GM06990 (cell line): ENCODE data around the gene NOD1.

Experiments used
- DNase-seq: peaks from one replicate; pipeline ENCODE4 v3.0.0-alpha.2; 2011; ENCODE audit not compliant: insufficient read length; ENCODE audit errors: extremely low read depth
- H3K27me3 ChIP-seq: replicated peaks from 2 replicates; pipeline ENCODE4 v1.6.0; 2011; ENCODE audit warnings: low read length; ENCODE audit not compliant: control insufficient read depth, insufficient read depth
- H3K36me3 ChIP-seq: 2 replicates; pipeline ENCODE4 v1.5.1; 2011; ENCODE audit warnings: low read length; ENCODE audit not compliant: control insufficient read depth, insufficient read depth
- H3K4me3 ChIP-seq: replicated peaks from 2 replicates; pipeline ENCODE4 v1.5.1; 2011; ENCODE audit warnings: low read depth, mild to moderate bottlenecking, control low read depth, low read length
- TF ChIP-seq, protein P1 (sequence below): IDR thresholded peaks from 2 replicates; pipeline ENCODE4 v1.5.1; 2011; ENCODE audit warnings: low read length, control low read depth, mild to moderate bottlenecking, inconsistent platforms; ENCODE audit not compliant: insufficient read depth, poor library complexity, severe bottlenecking

The NOD1 gene

DNA sequence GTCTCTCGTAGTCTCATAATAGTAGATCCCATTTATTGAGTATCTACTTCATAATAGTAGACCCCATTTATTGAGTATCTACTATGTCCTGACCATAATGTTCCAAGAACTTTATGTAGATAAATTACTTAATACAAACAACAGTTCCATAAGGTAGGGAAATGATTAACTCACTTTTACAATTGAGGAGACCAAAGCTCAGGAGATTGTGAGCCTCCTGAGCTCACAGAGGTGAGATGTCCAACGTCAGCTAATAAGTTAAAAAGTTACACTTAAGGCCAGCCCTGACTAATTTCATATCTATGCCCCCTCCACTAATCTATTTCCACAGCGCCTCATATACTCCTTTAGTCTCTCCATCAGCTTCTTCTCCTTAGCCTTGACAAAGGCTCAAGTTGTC lies 43.6 kb upstream of the NOD1 start:
- DNase-seq = no peak
- no peak overlapping the region for H3K4me3 ChIP-seq
- H3K36me3 ChIP-seq = no peaks in the 10 kb centered on the region
- TF ChIP-seq, protein P1, sequence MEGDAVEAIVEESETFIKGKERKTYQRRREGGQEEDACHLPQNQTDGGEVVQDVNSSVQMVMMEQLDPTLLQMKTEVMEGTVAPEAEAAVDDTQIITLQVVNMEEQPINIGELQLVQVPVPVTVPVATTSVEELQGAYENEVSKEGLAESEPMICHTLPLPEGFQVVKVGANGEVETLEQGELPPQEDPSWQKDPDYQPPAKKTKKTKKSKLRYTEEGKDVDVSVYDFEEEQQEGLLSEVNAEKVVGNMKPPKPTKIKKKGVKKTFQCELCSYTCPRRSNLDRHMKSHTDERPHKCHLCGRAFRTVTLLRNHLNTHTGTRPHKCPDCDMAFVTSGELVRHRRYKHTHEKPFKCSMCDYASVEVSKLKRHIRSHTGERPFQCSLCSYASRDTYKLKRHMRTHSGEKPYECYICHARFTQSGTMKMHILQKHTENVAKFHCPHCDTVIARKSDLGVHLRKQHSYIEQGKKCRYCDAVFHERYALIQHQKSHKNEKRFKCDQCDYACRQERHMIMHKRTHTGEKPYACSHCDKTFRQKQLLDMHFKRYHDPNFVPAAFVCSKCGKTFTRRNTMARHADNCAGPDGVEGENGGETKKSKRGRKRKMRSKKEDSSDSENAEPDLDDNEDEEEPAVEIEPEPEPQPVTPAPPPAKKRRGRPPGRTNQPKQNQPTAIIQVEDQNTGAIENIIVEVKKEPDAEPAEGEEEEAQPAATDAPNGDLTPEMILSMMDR = no peak
- H3K27me3 ChIP-seq = no peaks in the 10 kb centered on the region

DNA sequence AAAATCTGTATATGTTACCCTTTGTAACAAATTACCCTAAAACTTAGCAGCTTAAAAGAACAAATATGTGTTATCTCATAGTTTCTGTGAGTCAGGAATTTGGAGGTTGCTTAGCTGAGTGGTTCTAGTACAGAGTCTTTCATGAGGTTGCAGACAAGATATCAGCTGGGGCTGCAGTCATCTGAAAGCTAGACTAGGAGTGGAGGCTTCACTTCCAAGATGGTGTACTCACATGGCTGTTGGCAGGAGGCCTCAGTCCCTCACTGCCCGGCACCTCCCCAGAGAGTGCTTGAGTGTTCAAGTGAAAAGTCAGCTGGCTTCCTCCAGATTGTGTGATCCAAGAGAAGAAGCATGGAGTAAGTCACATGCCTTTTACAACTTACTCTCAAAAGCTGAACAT lies 42.9 kb upstream of the NOD1 start:
- Histone ChIP-seq H3K36me3 (no peaks in the 10 kb centered on the region), H3K4me3 (no peak overlapping the region), H3K27me3 (no peaks in the 10 kb centered on the region)
- TF ChIP-seq, protein P1 = no peak
- no peak for DNase-seq

DNA sequence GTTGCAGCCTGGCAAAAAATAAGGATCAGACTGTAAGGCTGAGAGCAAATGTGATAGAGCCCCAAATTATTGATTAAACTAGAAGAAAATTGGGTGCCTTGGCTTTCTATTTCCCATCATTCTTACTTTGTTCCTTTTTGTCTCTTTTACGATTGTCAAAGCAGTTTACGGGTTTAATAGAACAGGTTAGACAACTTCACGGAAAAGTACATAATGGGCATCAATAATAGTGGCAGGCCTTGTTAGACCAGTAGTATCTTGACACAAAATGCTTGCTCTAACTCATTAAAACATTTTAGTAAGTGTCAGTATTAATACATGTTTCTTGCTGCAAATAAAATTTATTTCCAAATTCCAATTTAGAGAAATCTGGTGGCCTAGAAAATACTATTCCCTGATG lies 40.5 kb upstream of the NOD1 start:
- H3K36me3 ChIP-seq = no peaks in the 10 kb centered on the region
- no peak overlapping the region for H3K4me3 ChIP-seq
- no peaks in the 10 kb centered on the region for H3K27me3 ChIP-seq
- TF ChIP-seq, protein P1 = no peak
- no peak for DNase-seq

DNA sequence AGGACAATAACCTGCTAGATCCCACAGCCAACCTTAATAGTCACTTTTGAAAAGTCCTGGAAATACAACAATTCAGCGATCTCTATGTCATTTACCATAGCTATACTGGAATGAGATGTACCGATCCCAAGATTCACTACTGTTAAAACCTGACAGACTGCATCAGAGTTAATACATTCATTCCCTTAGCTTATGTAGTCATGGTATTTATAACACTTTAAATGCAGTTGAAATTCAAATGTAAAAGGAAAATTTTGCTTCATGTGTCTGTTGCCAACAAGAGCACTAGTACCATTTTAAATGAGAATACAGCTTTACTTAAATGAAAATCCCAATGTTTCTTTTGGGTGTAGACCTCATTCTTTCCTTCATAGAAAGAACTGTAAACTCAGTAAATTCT lies 37.2 kb upstream of the NOD1 start:
- Histone ChIP-seq H3K36me3 (no peaks in the 10 kb centered on the region), H3K4me3 (no peak overlapping the region), H3K27me3 (no peaks in the 10 kb centered on the region)
- DNase-seq = no peak
- TF ChIP-seq, protein P1 = no peak

DNA sequence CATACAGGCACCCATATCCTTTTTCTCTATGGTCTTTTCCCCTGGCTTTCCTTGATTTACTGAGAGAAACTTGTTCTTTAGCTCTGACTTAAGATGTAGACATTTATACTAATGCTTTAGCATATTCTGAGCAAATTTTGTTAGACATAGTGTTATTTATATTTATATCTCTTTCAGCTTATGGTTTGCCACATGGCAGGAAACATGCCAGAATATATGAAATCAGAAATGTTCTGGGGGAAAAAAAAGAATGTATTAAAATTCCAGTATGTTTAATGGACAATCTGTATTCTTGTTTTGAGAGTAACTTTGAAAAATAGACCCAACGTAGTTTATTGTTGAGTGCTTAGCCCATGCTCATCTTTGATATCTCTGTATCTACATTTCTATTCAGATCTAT lies 36.2 kb upstream of the NOD1 start:
- H3K27me3 ChIP-seq = no peaks in the 10 kb centered on the region
- TF ChIP-seq, protein P1 = no peak
- no peak for DNase-seq
- no peaks in the 10 kb centered on the region for H3K36me3 ChIP-seq
- no peak overlapping the region for H3K4me3 ChIP-seq

DNA sequence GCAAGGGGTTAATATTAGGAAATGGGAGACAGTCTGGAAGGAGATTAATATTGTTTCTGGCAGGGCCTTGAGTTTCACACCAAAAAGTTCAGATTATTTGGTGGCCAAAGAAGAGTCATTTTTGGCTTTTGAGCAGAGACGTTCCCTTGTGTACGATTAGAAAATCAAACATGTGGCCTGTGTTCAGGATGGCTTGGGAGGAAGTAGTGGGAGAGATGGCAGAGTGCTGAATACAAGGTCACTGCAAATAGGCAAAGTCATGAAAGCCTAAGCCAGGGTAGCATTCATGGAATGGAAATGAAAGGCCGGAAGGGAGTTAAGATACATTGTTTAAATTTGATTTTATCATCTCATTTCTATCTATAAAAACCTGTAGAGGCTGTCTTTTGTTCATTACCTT lies 35.6 kb upstream of the NOD1 start:
- Histone ChIP-seq H3K4me3 (no peak overlapping the region), H3K27me3 (no peaks in the 10 kb centered on the region), H3K36me3 (no peaks in the 10 kb centered on the region)
- DNase-seq = no peak
- TF ChIP-seq, protein P1 = no peak
